SK-N-SH (cell line): Measurements from ENCODE around the gene RNASET2. TPM values are rescaled to one million over a fixed set of nuclear protein-coding genes. Genes with fewer than 3 reads are reported as not detected.

Source experiments
- CTCF ChIA-PET: fragments of 300-600, 350-600 bp; formaldehyde crosslinking; extraction: SDS; loops from one replicate; lab custom pipeline; 2021; lab: Yijun Ruan, JAX
- POLR2A ChIA-PET: fragments of 350-600 bp; sonication (Branson Sonifier 250); formaldehyde crosslinking; extraction: SDS; loops from one replicate; lab custom pipeline; 2020; ENCODE audit warnings: antibody characterized with exemption, inconsistent platforms; lab: Yijun Ruan, JAX
- DNase-seq: peaks from one replicate; pipeline ENCODE4 v3.0.0; 2012
- H2AFZ ChIP-seq: fragments of 200-600 bp; sonication (generic); 2 replicates; pipeline ENCODE4 v1.8.1; 2016; ENCODE audit warnings: antibody characterized with exemption, mild to moderate bottlenecking, low read depth
- H3F3A ChIP-seq: fragments of 200-600 bp; sonication (generic); replicated peaks from 2 replicates; pipeline ENCODE3; 2016; ENCODE audit warnings: antibody characterized with exemption, mild to moderate bottlenecking; ENCODE audit not compliant: insufficient read depth
- H3K27ac ChIP-seq, 2 experiments: fragments of 200-500 bp in 1 of 2; fragments of 200-600 bp in 1 of 2; sonication (Bioruptor generic) in 1 of 2; sonication (generic), shearing (Covaris generic) in 1 of 2; 2 replicates each; pipeline versions ENCODE4 v1.5.1 to v1.6.1; 2014 to 2016; ENCODE audit warnings: low read depth in 2 of 2, inconsistent platforms in 1 of 2, low read length in 1 of 2, mild to moderate bottlenecking in 1 of 2, mixed read lengths in 1 of 2
- H3K27me3 ChIP-seq: fragments of 200-600 bp; sonication (generic), shearing (Covaris generic); 2 replicates; pipeline ENCODE4 v1.6.1; 2016; ENCODE audit warnings: mixed run types; ENCODE audit not compliant: insufficient read depth
- H3K36me3 ChIP-seq, 2 experiments: fragments of 200-500 bp in 1 of 2; fragments of 200-600 bp in 1 of 2; sonication (Bioruptor generic) in 1 of 2; sonication (generic) in 1 of 2; replicated peaks in 1 of 2; 2 replicates each; pipeline versions ENCODE3 to v1.5.1; 2014 to 2016; ENCODE audit warnings: low read length in 1 of 2, mild to moderate bottlenecking in 1 of 2; ENCODE audit not compliant: insufficient read depth in 2 of 2, control insufficient read depth in 1 of 2
- H3K4me1 ChIP-seq, 2 experiments: fragments of 200-500 bp in 1 of 2; fragments of 200-600 bp in 1 of 2; sonication (Bioruptor generic) in 1 of 2; sonication (generic), shearing (Covaris generic) in 1 of 2; 2 replicates each; pipeline versions ENCODE4 v1.5.1 to v1.6.1; 2014 to 2016; ENCODE audit warnings: low read depth in 1 of 2, low read length in 1 of 2, mixed run types in 1 of 2; ENCODE audit not compliant: insufficient read depth in 2 of 2, control insufficient read depth in 1 of 2
- H3K4me2 ChIP-seq: fragments of 200-600 bp; sonication (generic), shearing (Covaris generic); 2 replicates; pipeline ENCODE4 v1.6.1; 2017; ENCODE audit warnings: mixed run types
- H3K4me3 ChIP-seq, 2 experiments: fragments of 200-500 bp in 1 of 2; fragments of 200-600 bp in 1 of 2; sonication (Bioruptor generic) in 1 of 2; sonication (generic), shearing (Covaris generic) in 1 of 2; 2 replicates each; pipeline versions ENCODE4 v1.5.1 to v1.8.1; 2014 to 2016; ENCODE audit warnings: low read depth in 2 of 2, inconsistent platforms in 1 of 2, low read length in 1 of 2, mild to moderate bottlenecking in 1 of 2, mixed read lengths in 1 of 2, moderate library complexity in 1 of 2
- H3K79me2 ChIP-seq: fragments of 200-600 bp; sonication (generic); 2 replicates; pipeline ENCODE4 v1.8.1; 2017; ENCODE audit warnings: mild to moderate bottlenecking; ENCODE audit not compliant: insufficient read depth
- H3K9ac ChIP-seq: fragments of 200-600 bp; sonication (generic); 2 replicates; pipeline ENCODE4 v1.6.1; 2017; ENCODE audit warnings: mixed run types
- H3K9me2 ChIP-seq: fragments of 200-600 bp; sonication (generic); 2 replicates; pipeline ENCODE4 v1.6.1; 2017; ENCODE audit warnings: mixed run types
- H3K9me3 ChIP-seq: fragments of 200-600 bp; sonication (generic); 2 replicates; pipeline ENCODE4 v1.6.1; 2017; ENCODE audit warnings: mixed run types, mild to moderate bottlenecking, moderate library complexity
- H4K20me1 ChIP-seq: fragments of 200-600 bp; sonication (generic); 2 replicates; pipeline ENCODE4 v1.6.1; 2017; ENCODE audit warnings: mild to moderate bottlenecking, mixed run types; ENCODE audit not compliant: insufficient read depth
- CHD2 ChIP-seq: fragments of 150-350 bp; IDR thresholded peaks from 2 replicates; pipeline ENCODE4 v1.6.1; 2018; ENCODE audit warnings: low read length; ENCODE audit not compliant: partially characterized antibody
- EP300 ChIP-seq, 2 experiments: IDR thresholded peaks; 2 replicates each; pipeline versions ENCODE4 v1.4.0 to v1.6.1; 2012; ENCODE audit warnings: borderline replicate concordance in 1 of 2, low read depth in 1 of 2, low read length in 1 of 2
- FOXJ3 ChIP-seq: sonication (generic); formaldehyde crosslinking; IDR thresholded peaks from 2 replicates; pipeline ENCODE4 v1.5.1; 2020; ENCODE audit warnings: mild to moderate bottlenecking, missing genetic modification reagents
- FOXM1 ChIP-seq: IDR thresholded peaks from 2 replicates; pipeline ENCODE4 v1.4.0; 2012; ENCODE audit warnings: low read depth, mild to moderate bottlenecking
- GABPA ChIP-seq: IDR thresholded peaks from 2 replicates; pipeline ENCODE4 v1.4.0; 2012; ENCODE audit warnings: low read depth, mild to moderate bottlenecking
- JUND ChIP-seq: IDR thresholded peaks from 2 replicates; pipeline ENCODE4 v1.4.0; 2012
- NFIC ChIP-seq: IDR thresholded peaks from 2 replicates; pipeline ENCODE4 v1.4.0; 2012; ENCODE audit warnings: borderline replicate concordance
- NRF1 ChIP-seq: IDR thresholded peaks from 2 replicates; pipeline ENCODE4 v1.6.1; 2012; ENCODE audit warnings: low read depth, mild to moderate bottlenecking, low read length
- POLR2AphosphoS5 ChIP-seq: IDR thresholded peaks from 2 replicates; pipeline ENCODE4 v1.6.1; 2012; ENCODE audit warnings: low read depth, low read length
- RAD21 ChIP-seq: IDR thresholded peaks from 2 replicates; pipeline ENCODE4 v1.6.1; 2012; ENCODE audit warnings: mild to moderate bottlenecking, low read length
- RCOR1 ChIP-seq: fragments of 150-350 bp; IDR thresholded peaks from 2 replicates; pipeline ENCODE4 v1.6.1; 2017; ENCODE audit warnings: antibody characterized with exemption, low read length
- RFX5 ChIP-seq: IDR thresholded peaks from 2 replicates; pipeline ENCODE4 v1.6.1; 2012; ENCODE audit warnings: mild to moderate bottlenecking, improper control_type of control experiment, low read length
- RXRA ChIP-seq: IDR thresholded peaks from 2 replicates; pipeline ENCODE4 v1.4.0; 2012; ENCODE audit warnings: low read depth, mild to moderate bottlenecking, borderline replicate concordance
- TAF1 ChIP-seq: IDR thresholded peaks from 2 replicates; pipeline ENCODE4 v1.6.1; 2012; ENCODE audit warnings: low read depth, mild to moderate bottlenecking, low read length, moderate library complexity, borderline replicate concordance
- TCF12 ChIP-seq: IDR thresholded peaks from 2 replicates; pipeline ENCODE4 v1.4.0; 2012
- TEAD4 ChIP-seq: IDR thresholded peaks from 2 replicates; pipeline ENCODE4 v1.4.0; 2012; ENCODE audit warnings: mild to moderate bottlenecking, borderline replicate concordance; ENCODE audit not compliant: insufficient read depth
- YY1 ChIP-seq: IDR thresholded peaks from 2 replicates; pipeline ENCODE4 v1.4.0; 2012; ENCODE audit warnings: low read depth, mild to moderate bottlenecking
- WGBS: methylation state at CpG from one replicate; pipeline ENCODE4 v1.1.6; 2017; ENCODE audit warnings: low lambda C conversion rate; 5-methylcytosine and 5-hydroxymethylcytosine counted together
- polyA plus RNA-seq, 3 experiments: library from polyadenylated mRNA; depleted of rRNA; stranded (reverse); fragments of >200 nt; gene quantifications; 2 replicates each; pipeline ENCODE4 v1.2.3, GENCODE V29; 2012
- TF ChIP-seq, protein P1 (sequence below): IDR thresholded peaks from 2 replicates; pipeline ENCODE4 v1.4.0; 2012; ENCODE audit warnings: low read depth, borderline replicate concordance
- TF ChIP-seq, protein P2 (sequence below): IDR thresholded peaks from 2 replicates; pipeline ENCODE4 v1.4.0; 2012; ENCODE audit warnings: low read depth, borderline replicate concordance
- TF ChIP-seq, protein P3 (sequence below): IDR thresholded peaks from 2 replicates; pipeline ENCODE4; 2012

RNASET2 gene
- polyA plus RNA-seq, 1 of the 3 experiments (the other 2 are of a cell fraction) = 59.2 TPM

DNA sequence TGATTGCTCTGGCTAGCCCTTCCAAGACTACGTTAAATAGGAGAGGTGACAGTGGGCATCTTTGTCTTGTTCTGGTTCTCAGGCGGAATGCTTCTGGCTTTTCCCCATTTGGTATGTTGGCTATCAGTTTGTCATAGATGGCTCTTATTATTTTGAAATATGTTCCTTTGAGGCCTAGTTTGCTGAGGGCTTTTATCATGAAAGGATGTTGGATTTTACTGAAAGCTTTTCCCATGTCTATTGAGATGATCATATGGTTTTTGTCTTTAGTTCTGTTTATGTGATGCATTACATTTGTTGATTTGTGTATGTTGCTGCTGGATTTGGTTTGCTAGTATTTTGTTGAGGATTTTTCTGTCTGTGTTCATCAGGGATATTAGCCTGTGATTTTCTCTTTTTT, 9.9 kb upstream of the RNASET2 start:
- ChIA-PET POLR2A (no interaction called here), CTCF (no interaction called here)
- 100% methylated on average over 2 of the region's 2 CpGs for WGBS
- Histone ChIP-seq H2AFZ (no peak overlapping the region), H3K27ac (no peak overlapping the region), H3K36me3 (peaks cover 0 to 11% of the 10 kb centered on the region in 2 experiments), H3K9me3 (peaks cover 9% of the 10 kb centered on the region), H3K4me3 (no peak overlapping the region), H3K9ac (no peak overlapping the region), H3K4me2 (no peak overlapping the region), H3K4me1 (peaks cover 0 to 12% of the 10 kb centered on the region in 2 experiments; a peak in 2 of 4 replicates), H4K20me1 (no peaks in the 10 kb centered on the region), H3K79me2 (no peaks in the 10 kb centered on the region), H3K9me2 (no peaks in the 10 kb centered on the region), H3F3A (no peaks in the 10 kb centered on the region), H3K27me3 (no peaks in the 10 kb centered on the region)
- no peak for DNase-seq
- TF ChIP-seq EP300 (IDR thresholded peaks at IDR 0.05; ENCODE audit: borderline replicate concordance in 1 of 2, low read depth in 1 of 2, low read length in 1 of 2) (no peak), RXRA (no peak), NRF1 (no peak)

DNA sequence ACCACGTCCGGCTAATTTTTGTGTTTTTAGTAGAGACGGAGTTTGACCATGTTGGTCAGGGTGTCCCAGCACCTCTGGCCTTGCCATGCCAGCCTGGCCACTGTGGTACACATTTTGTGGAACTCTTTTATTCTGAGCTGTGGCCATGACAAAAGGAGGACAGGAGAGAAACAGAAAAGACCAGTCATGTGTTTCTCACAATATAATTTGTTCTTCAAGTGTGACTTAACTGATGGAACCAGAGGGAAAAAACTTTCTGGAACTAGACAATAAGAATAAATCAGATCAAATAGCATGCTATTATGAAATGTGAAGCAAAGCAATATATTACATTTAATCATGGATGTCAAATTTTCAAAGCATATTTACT, 4.2 kb upstream of the RNASET2 start:
- Histone ChIP-seq H3K36me3 (no peaks in the 10 kb centered on the region), H2AFZ (no peak overlapping the region), H3K27ac (no peak overlapping the region), H3K9me3 (no peaks in the 10 kb centered on the region), H3K9ac (no peak overlapping the region), H3K79me2 (no peaks in the 10 kb centered on the region), H4K20me1 (no peaks in the 10 kb centered on the region), H3K9me2 (no peaks in the 10 kb centered on the region), H3K4me2 (no peak overlapping the region), H3K27me3 (no peaks in the 10 kb centered on the region), H3F3A (no peaks in the 10 kb centered on the region), H3K4me1 (peaks cover 0 to 9% of the 10 kb centered on the region in 2 experiments; a peak in 1 of 4 replicates)
- CTCF ChIA-PET = interaction anchor here (3.2 kb wide), 1 partner anchor 186 kb away, joined by 12 read pairs; no protein-coding TSS in a partner anchor
- no peak for DNase-seq
- 96% methylated on average over 3 of the region's 3 CpGs for WGBS
- TF ChIP-seq RFX5 (no peak), FOXM1 (no peak), TEAD4 (no peak), NFIC (no peak), CHD2 (no peak), POLR2AphosphoS5 (no peak), RCOR1 (no peak), RAD21 (no peak), TCF12 (no peak), YY1 (no peak), RXRA (no peak), GABPA (no peak), JUND (no peak), TAF1 (no peak), FOXJ3 (no peak)
- TF ChIP-seq, protein P1, sequence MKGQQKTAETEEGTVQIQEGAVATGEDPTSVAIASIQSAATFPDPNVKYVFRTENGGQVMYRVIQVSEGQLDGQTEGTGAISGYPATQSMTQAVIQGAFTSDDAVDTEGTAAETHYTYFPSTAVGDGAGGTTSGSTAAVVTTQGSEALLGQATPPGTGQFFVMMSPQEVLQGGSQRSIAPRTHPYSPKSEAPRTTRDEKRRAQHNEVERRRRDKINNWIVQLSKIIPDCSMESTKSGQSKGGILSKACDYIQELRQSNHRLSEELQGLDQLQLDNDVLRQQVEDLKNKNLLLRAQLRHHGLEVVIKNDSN = no peak
- TF ChIP-seq, protein P2, sequence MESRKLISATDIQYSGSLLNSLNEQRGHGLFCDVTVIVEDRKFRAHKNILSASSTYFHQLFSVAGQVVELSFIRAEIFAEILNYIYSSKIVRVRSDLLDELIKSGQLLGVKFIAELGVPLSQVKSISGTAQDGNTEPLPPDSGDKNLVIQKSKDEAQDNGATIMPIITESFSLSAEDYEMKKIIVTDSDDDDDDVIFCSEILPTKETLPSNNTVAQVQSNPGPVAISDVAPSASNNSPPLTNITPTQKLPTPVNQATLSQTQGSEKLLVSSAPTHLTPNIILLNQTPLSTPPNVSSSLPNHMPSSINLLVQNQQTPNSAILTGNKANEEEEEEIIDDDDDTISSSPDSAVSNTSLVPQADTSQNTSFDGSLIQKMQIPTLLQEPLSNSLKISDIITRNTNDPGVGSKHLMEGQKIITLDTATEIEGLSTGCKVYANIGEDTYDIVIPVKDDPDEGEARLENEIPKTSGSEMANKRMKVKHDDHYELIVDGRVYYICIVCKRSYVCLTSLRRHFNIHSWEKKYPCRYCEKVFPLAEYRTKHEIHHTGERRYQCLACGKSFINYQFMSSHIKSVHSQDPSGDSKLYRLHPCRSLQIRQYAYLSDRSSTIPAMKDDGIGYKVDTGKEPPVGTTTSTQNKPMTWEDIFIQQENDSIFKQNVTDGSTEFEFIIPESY = no peak
- TF ChIP-seq, protein P3, sequence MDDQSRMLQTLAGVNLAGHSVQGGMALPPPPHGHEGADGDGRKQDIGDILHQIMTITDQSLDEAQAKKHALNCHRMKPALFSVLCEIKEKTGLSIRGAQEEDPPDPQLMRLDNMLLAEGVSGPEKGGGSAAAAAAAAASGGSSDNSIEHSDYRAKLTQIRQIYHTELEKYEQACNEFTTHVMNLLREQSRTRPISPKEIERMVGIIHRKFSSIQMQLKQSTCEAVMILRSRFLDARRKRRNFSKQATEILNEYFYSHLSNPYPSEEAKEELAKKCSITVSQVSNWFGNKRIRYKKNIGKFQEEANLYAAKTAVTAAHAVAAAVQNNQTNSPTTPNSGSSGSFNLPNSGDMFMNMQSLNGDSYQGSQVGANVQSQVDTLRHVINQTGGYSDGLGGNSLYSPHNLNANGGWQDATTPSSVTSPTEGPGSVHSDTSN = no peak
- TF ChIP-seq, all 33 proteins: peak for 0
- POLR2A ChIA-PET = no interaction called here
- no peak overlapping the region for H3K4me3 ChIP-seq
